ENCODE measurements around the gene CDK18. TPM values are rescaled to one million over a fixed set of nuclear protein-coding genes. Genes with fewer than 3 reads are reported as not detected.
A peak's percentile ranks its signal among the peaks of the same experiment; 100 is the strongest.

CDK18 gene
- total RNA-seq, 2 donors from 2014 or later: 58.1 to 88.7 TPM

GRCh38 chr1:205472737-205473441 lies 31.6 kb upstream of the CDK18 start:
- H3K4me1 ChIP-seq (ENCODE audit: control insufficient read depth, insufficient read depth, low read length): no peaks in the 10 kb centered on the region
- no peaks in the 10 kb centered on the region for H3K27me3 ChIP-seq (ENCODE audit: control insufficient read depth, insufficient read depth, low read length, poor library complexity, severe bottlenecking)
- peaks cover 16% of the 10 kb centered on the region for H3K9me3 Mint-ChIP-seq
- H3K9me3 ChIP-seq (ENCODE audit: control insufficient read depth, low read length): peaks cover 16% of the 10 kb centered on the region
- H3K36me3 Mint-ChIP-seq (ENCODE audit: low read depth): no peaks in the 10 kb centered on the region
- H3K27ac ChIP-seq (ENCODE audit: low read depth, low read length): no peak overlapping the region
- H3K4me3 ChIP-seq (ENCODE audit: low read length): no peak overlapping the region
- DNase-seq: peak; percentile 65
- 48 to 52% methylated on average over 6 to 12 of the region's 13 CpGs for WGBS, 2 experiments (ENCODE audit: insufficient coverage in 1 of 2, insufficient read length in 1 of 2)
- no peak overlapping the region for H3K9ac ChIP-seq (ENCODE audit: extremely low read depth, low read length, poor library complexity, severe bottlenecking)
- no peaks in the 10 kb centered on the region for H3K36me3 ChIP-seq (ENCODE audit: control insufficient read depth, insufficient read depth, low read length)
- TF ChIP-seq CTCF (conservative IDR thresholded peaks at IDR 0.05): no peak
- H3K27ac Mint-ChIP-seq: no peak overlapping the region
- peaks cover 8% of the 10 kb centered on the region for H3K27me3 Mint-ChIP-seq (ENCODE audit: insufficient read depth)
- H3K4me3 Mint-ChIP-seq: no peak overlapping the region
- H3K4me1 Mint-ChIP-seq: no peaks in the 10 kb centered on the region

- no peak overlapping the region for H3K4me3 ChIP-seq (ENCODE audit: low read length)
- H3K27ac ChIP-seq (ENCODE audit: low read depth, low read length): no peak overlapping the region
- H3K9me3 ChIP-seq (ENCODE audit: control insufficient read depth, low read length): peaks cover 16% of the 10 kb centered on the region
- no peaks in the 10 kb centered on the region for H3K27me3 ChIP-seq (ENCODE audit: control insufficient read depth, insufficient read depth, low read length, poor library complexity, severe bottlenecking)
- no peak for TF ChIP-seq CTCF (conservative IDR thresholded peaks at IDR 0.05)
- H3K4me3 Mint-ChIP-seq: no peak overlapping the region
- H3K27me3 Mint-ChIP-seq (ENCODE audit: insufficient read depth): peaks cover 9% of the 10 kb centered on the region
- no peaks in the 10 kb centered on the region for H3K4me1 Mint-ChIP-seq
- 81 to 100% methylated on average over 1 to 4 of the region's 4 CpGs for WGBS, 2 experiments (ENCODE audit: insufficient coverage in 1 of 2, insufficient read length in 1 of 2)
- H3K9ac ChIP-seq (ENCODE audit: extremely low read depth, low read length, poor library complexity, severe bottlenecking): no peak overlapping the region
- H3K36me3 Mint-ChIP-seq (ENCODE audit: low read depth): no peaks in the 10 kb centered on the region
- DNase-seq: no peak
- no peak overlapping the region for H3K27ac Mint-ChIP-seq
- H3K9me3 Mint-ChIP-seq: peaks cover 16% of the 10 kb centered on the region
- H3K36me3 ChIP-seq (ENCODE audit: control insufficient read depth, insufficient read depth, low read length): no peaks in the 10 kb centered on the region
- H3K4me1 ChIP-seq (ENCODE audit: control insufficient read depth, insufficient read depth, low read length): no peaks in the 10 kb centered on the region
Measured at GRCh38 chr1:205473475-205473874, 31.0 kb upstream of the CDK18 start.

GRCh38 chr1:205473966-205474365 lies 30.5 kb upstream of the CDK18 start:
- peak; percentile 63 for DNase-seq
- WGBS, 2 experiments (ENCODE audit: insufficient coverage in 1 of 2, insufficient read length in 1 of 2): 93 to 94% methylated on average over 7 of the region's 7 CpGs
- Mint-ChIP-seq H3K4me1 (no peaks in the 10 kb centered on the region), H3K36me3 (ENCODE audit: low read depth) (no peaks in the 10 kb centered on the region), H3K27me3 (ENCODE audit: insufficient read depth) (peaks cover 10% of the 10 kb centered on the region), H3K27ac (no peak overlapping the region), H3K9me3 (peaks cover 16% of the 10 kb centered on the region), H3K4me3 (no peak overlapping the region)
- Histone ChIP-seq H3K36me3 (ENCODE audit: control insufficient read depth, insufficient read depth, low read length) (no peaks in the 10 kb centered on the region), H3K27me3 (ENCODE audit: control insufficient read depth, insufficient read depth, low read length, poor library complexity, severe bottlenecking) (no peaks in the 10 kb centered on the region), H3K27ac (ENCODE audit: low read depth, low read length) (no peak overlapping the region), H3K4me3 (ENCODE audit: low read length) (no peak overlapping the region), H3K9ac (ENCODE audit: extremely low read depth, low read length, poor library complexity, severe bottlenecking) (no peak overlapping the region), H3K9me3 (ENCODE audit: control insufficient read depth, low read length) (peaks cover 16% of the 10 kb centered on the region), H3K4me1 (ENCODE audit: control insufficient read depth, insufficient read depth, low read length) (no peaks in the 10 kb centered on the region)
- no peak for TF ChIP-seq CTCF (conservative IDR thresholded peaks at IDR 0.05)
